HepG2 (cell line): ENCODE measurements around the gene RUNDC1. TPM values are rescaled to one million over a fixed set of nuclear protein-coding genes. Genes with fewer than 3 reads are reported as not detected.
A peak's percentile ranks its signal among the peaks of the same experiment; 100 is the strongest.

Source experiments
- BHLHE40 ChIP-seq: IDR thresholded peaks from 2 replicates; pipeline ENCODE4 v1.6.1; 2011; ENCODE audit warnings: low read length, improper control_type of control experiment
- GFI1 ChIP-seq: sonication (generic); formaldehyde crosslinking; IDR thresholded peaks from 2 replicates; pipeline ENCODE4 v1.5.0; 2020; ENCODE audit warnings: missing genetic modification reagents, mild to moderate bottlenecking, borderline replicate concordance
- KMT2A ChIP-seq: sonication (generic); formaldehyde crosslinking; IDR thresholded peaks from 2 replicates; pipeline ENCODE4 v1.4.0; 2020; ENCODE audit warnings: missing genetic modification reagents
- MAFG ChIP-seq: sonication (generic); formaldehyde crosslinking; IDR thresholded peaks from 2 replicates; pipeline ENCODE4 v1.5.1; 2020; ENCODE audit warnings: mild to moderate bottlenecking, missing genetic modification reagents
- MED1 ChIP-seq: sonication (generic); formaldehyde crosslinking; IDR thresholded peaks from 2 replicates; pipeline ENCODE4 v1.4.0; 2020; ENCODE audit warnings: missing genetic modification reagents
- MLLT10 ChIP-seq: sonication (generic); formaldehyde crosslinking; IDR thresholded peaks from 2 replicates; pipeline ENCODE4 v1.4.0; 2020; ENCODE audit warnings: missing genetic modification reagents
- PAF1 ChIP-seq: IDR thresholded peaks from 2 replicates; pipeline ENCODE4 v1.6.1; 2016; ENCODE audit warnings: missing genetic modification reagents, missing compliant biosample characterization
- RAD51 ChIP-seq: fragments of 450-650 bp; IDR thresholded peaks from 2 replicates; pipeline ENCODE4 v1.6.1; 2016; ENCODE audit warnings: borderline replicate concordance
- RFX1 ChIP-seq: fragments of 450-650 bp; IDR thresholded peaks from 2 replicates; pipeline ENCODE4 v1.6.1; 2017
- SETDB1 ChIP-seq: sonication (generic); formaldehyde crosslinking; IDR thresholded peaks from 2 replicates; pipeline ENCODE4 v1.5.1; 2020; ENCODE audit warnings: missing genetic modification reagents, mild to moderate bottlenecking, borderline replicate concordance
- ZBTB3 ChIP-seq: sonication (generic); formaldehyde crosslinking; IDR thresholded peaks from 2 replicates; pipeline ENCODE4 v1.4.0; 2020; ENCODE audit warnings: low read depth, mild to moderate bottlenecking, moderate library complexity, missing genetic modification reagents, borderline replicate concordance
- ZEB1 ChIP-seq: IDR thresholded peaks from 2 replicates; pipeline ENCODE4 v1.6.1; 2012; ENCODE audit warnings: mild to moderate bottlenecking, low read depth, inconsistent platforms; ENCODE audit not compliant: insufficient replicate concordance
- ZMYM2 ChIP-seq: sonication (generic); formaldehyde crosslinking; IDR thresholded peaks from 2 replicates; pipeline ENCODE4 v1.8.0; 2022; ENCODE audit warnings: mild to moderate bottlenecking, missing genetic modification reagents
- ZNF205 ChIP-seq: IDR thresholded peaks from 2 replicates; pipeline ENCODE4 v1.6.1; 2018; ENCODE audit warnings: missing biosample characterization, missing genetic modification reagents
- ZNF337 ChIP-seq: sonication (generic); formaldehyde crosslinking; IDR thresholded peaks from 2 replicates; pipeline ENCODE4 v1.5.1; 2020; ENCODE audit warnings: missing genetic modification reagents, low read depth, mild to moderate bottlenecking, borderline replicate concordance
- polyA plus RNA-seq, 8 experiments: library from polyadenylated mRNA; depleted of rRNA in 3 of 8; stranded (reverse) in 7 of 8; unstranded in 1 of 8; fragments of >200 nt; fragmentation: Illumina TruSeq in 4 of 8; extraction: Trizol in 4 of 8; gene quantifications; 2 replicates each; pipeline versions ENCODE4 v1.2.1 to v1.2.3, GENCODE V29; 2011 to 2016; ENCODE audit warnings: low read depth in 4 of 8, missing spikeins in 1 of 8, mixed read lengths in 1 of 8; ENCODE audit not compliant: insufficient read depth in 1 of 8
- total RNA-seq, 5 experiments: library from RNA; depleted of rRNA; stranded (reverse); fragments of >200 nt; fragmentation: Illumina TruSeq; extraction: Trizol; gene quantifications; 2 replicates each; pipeline ENCODE4 v1.2.3, GENCODE V29; 2016; ENCODE audit warnings: low read depth in 1 of 5
- TF ChIP-seq, protein P1 (sequence below): IDR thresholded peaks from 2 replicates; pipeline ENCODE4 v1.6.1; 2016; ENCODE audit warnings: low read depth, control low read depth
- TF ChIP-seq, protein P2 (sequence below): sonication (generic); formaldehyde crosslinking; IDR thresholded peaks from 2 replicates; pipeline ENCODE4 v1.4.0; 2020; ENCODE audit warnings: missing genetic modification reagents
- TF ChIP-seq, protein P3 (sequence below): sonication (generic); formaldehyde crosslinking; IDR thresholded peaks from 2 replicates; pipeline ENCODE4 v1.4.0; 2020; ENCODE audit warnings: mild to moderate bottlenecking, missing genetic modification reagents
- TF ChIP-seq, protein P4 (sequence below): sonication (generic); formaldehyde crosslinking; IDR thresholded peaks from 2 replicates; pipeline ENCODE4 v1.4.0; 2020; ENCODE audit warnings: missing genetic modification reagents, borderline replicate concordance

RUNDC1 gene
- total and polyA plus RNA-seq, 2 of the 13 experiments (the other 11 are each of a cell fraction or from before 2014, with no cell fraction given) = 10.3 to 11.4 TPM

DNA sequence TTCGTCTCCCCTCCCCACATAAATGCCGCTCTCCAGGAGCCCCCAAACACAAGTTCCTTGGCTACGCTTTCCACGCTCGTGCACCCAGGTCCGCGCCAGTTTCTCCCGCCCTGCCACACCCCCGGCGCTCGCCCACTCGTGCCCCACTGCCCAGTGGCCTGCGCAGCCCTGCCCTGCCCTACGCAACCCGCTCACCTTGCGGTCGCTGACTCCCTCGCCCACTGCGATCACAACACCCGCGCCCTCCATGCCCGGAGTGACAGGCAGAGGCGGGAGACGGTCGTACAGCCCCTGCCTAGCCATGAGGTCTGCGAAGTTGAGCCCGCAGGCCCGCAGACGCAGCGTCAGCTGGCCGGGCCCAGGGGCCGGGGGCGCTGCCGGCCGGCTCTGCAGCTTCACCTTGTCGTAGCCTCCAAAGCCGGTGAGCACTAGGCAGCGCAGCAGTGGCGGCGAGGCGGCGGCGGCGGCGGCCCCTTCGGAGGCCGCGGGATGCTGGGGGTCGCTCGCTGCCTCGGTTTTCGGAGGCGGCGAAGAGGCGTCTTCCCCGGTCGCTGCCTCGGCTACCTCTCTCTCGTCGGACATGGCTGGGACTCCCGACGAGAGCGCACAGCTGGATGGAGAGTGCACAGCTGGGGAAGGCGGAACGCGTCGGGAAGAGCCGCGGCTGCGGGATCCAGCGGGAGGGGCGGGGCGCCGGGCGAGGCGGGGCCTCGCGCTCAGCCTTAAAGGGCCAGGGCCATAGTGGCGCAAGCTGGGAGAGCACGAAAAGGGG lies 41.6 kb downstream of the RUNDC1 start, which contains the start of gene VAT1 (continued):
- no peak; the same call in 1 of the 2 replicates for TF ChIP-seq MLLT10 (CRISPR knock-in tag)
- TF ChIP-seq ZNF337 = no peak
- TF ChIP-seq RAD51 = no peak
- TF ChIP-seq ZMYM2 (CRISPR knock-in tag) = no peak
- 0 out of 2 replicates have a peak, but pooled peaks have one; percentile 65 for TF ChIP-seq ZBTB3 (CRISPR knock-in tag)
- no peak for TF ChIP-seq SETDB1 (CRISPR knock-in tag)
- no peak for TF ChIP-seq RFX1
- 0 out of 2 replicates have a peak, but pooled peaks have one; percentile 4 for TF ChIP-seq BHLHE40
- TF ChIP-seq, protein P1, sequence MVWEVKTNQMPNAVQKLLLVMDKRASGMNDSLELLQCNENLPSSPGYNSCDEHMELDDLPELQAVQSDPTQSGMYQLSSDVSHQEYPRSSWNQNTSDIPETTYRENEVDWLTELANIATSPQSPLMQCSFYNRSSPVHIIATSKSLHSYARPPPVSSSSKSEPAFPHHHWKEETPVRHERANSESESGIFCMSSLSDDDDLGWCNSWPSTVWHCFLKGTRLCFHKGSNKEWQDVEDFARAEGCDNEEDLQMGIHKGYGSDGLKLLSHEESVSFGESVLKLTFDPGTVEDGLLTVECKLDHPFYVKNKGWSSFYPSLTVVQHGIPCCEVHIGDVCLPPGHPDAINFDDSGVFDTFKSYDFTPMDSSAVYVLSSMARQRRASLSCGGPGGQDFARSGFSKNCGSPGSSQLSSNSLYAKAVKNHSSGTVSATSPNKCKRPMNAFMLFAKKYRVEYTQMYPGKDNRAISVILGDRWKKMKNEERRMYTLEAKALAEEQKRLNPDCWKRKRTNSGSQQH = peak; percentile 16; the same call in 1 of the 2 replicates
- TF ChIP-seq GFI1 (CRISPR knock-in tag) = no peak
- peak; percentile 51; the same call in 1 of the 2 replicates for TF ChIP-seq MAFG (CRISPR knock-in tag)
- TF ChIP-seq, protein P2, sequence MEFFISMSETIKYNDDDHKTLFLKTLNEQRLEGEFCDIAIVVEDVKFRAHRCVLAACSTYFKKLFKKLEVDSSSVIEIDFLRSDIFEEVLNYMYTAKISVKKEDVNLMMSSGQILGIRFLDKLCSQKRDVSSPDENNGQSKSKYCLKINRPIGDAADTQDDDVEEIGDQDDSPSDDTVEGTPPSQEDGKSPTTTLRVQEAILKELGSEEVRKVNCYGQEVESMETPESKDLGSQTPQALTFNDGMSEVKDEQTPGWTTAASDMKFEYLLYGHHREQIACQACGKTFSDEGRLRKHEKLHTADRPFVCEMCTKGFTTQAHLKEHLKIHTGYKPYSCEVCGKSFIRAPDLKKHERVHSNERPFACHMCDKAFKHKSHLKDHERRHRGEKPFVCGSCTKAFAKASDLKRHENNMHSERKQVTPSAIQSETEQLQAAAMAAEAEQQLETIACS (CRISPR knock-in tag) = peak; percentile 38; the same call in 1 of the 2 replicates
- peak; percentile 54; the same call in 1 of the 2 replicates for TF ChIP-seq KMT2A (CRISPR knock-in tag)
- TF ChIP-seq PAF1 = no peak
- TF ChIP-seq MED1 = peak; percentile 46; the same call in 1 of the 2 replicates
- TF ChIP-seq, protein P3, sequence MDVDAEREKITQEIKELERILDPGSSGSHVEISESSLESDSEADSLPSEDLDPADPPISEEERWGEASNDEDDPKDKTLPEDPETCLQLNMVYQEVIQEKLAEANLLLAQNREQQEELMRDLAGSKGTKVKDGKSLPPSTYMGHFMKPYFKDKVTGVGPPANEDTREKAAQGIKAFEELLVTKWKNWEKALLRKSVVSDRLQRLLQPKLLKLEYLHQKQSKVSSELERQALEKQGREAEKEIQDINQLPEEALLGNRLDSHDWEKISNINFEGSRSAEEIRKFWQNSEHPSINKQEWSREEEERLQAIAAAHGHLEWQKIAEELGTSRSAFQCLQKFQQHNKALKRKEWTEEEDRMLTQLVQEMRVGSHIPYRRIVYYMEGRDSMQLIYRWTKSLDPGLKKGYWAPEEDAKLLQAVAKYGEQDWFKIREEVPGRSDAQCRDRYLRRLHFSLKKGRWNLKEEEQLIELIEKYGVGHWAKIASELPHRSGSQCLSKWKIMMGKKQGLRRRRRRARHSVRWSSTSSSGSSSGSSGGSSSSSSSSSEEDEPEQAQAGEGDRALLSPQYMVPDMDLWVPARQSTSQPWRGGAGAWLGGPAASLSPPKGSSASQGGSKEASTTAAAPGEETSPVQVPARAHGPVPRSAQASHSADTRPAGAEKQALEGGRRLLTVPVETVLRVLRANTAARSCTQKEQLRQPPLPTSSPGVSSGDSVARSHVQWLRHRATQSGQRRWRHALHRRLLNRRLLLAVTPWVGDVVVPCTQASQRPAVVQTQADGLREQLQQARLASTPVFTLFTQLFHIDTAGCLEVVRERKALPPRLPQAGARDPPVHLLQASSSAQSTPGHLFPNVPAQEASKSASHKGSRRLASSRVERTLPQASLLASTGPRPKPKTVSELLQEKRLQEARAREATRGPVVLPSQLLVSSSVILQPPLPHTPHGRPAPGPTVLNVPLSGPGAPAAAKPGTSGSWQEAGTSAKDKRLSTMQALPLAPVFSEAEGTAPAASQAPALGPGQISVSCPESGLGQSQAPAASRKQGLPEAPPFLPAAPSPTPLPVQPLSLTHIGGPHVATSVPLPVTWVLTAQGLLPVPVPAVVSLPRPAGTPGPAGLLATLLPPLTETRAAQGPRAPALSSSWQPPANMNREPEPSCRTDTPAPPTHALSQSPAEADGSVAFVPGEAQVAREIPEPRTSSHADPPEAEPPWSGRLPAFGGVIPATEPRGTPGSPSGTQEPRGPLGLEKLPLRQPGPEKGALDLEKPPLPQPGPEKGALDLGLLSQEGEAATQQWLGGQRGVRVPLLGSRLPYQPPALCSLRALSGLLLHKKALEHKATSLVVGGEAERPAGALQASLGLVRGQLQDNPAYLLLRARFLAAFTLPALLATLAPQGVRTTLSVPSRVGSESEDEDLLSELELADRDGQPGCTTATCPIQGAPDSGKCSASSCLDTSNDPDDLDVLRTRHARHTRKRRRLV (CRISPR knock-in tag) = peak; percentile 47; the same call in 1 of the 2 replicates
- TF ChIP-seq ZEB1 = no peak
- TF ChIP-seq, protein P4, sequence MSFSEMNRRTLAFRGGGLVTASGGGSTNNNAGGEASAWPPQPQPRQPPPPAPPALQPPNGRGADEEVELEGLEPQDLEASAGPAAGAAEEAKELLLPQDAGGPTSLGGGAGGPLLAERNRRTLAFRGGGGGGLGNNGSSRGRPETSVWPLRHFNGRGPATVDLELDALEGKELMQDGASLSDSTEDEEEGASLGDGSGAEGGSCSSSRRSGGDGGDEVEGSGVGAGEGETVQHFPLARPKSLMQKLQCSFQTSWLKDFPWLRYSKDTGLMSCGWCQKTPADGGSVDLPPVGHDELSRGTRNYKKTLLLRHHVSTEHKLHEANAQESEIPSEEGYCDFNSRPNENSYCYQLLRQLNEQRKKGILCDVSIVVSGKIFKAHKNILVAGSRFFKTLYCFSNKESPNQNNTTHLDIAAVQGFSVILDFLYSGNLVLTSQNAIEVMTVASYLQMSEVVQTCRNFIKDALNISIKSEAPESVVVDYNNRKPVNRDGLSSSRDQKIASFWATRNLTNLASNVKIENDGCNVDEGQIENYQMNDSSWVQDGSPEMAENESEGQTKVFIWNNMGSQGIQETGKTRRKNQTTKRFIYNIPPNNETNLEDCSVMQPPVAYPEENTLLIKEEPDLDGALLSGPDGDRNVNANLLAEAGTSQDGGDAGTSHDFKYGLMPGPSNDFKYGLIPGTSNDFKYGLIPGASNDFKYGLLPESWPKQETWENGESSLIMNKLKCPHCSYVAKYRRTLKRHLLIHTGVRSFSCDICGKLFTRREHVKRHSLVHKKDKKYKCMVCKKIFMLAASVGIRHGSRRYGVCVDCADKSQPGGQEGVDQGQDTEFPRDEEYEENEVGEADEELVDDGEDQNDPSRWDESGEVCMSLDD (CRISPR knock-in tag) = peak; percentile 24; the same call in 1 of the 2 replicates
- peak; percentile 19; the same call in 1 of the 2 replicates for TF ChIP-seq ZNF205 (CRISPR knock-in tag)
